ENCODE measurements around the gene XRCC4.

Gene XRCC4

DNA sequence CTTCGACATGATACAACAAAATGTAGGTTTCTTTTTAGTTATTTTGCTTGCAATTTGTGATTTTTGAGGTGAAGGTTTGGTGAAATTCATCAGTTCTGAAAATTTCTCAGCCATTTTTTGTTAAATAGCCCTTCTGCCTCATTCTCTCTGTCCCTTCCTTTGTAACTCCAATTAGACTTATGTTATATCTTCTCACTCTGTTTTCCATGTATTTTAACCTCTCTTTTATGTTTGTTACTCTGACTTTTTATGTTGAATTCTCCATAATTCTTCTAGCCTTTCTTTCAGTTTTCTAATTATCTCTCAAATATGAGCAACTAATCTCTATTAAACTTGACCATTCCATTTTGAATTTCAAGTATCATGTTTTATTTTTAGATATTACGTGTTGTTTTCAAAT lies 222.0 kb downstream of the XRCC4 start:
- Histone ChIP-seq H2AFZ (ENCODE audit: low read length, unreplicated experiment) (no peak overlapping the region), H3K36me3 (ENCODE audit: insufficient read depth, low read length) (peaks cover 7% of the 10 kb centered on the region; the same call in 1 of the 2 replicates), H3K27me3 (ENCODE audit: insufficient read depth, low read length) (no peaks in the 10 kb centered on the region), H3K4me1 (ENCODE audit: control insufficient read depth, insufficient read depth, low read length, unreplicated experiment) (no peaks in the 10 kb centered on the region), H3K27ac (ENCODE audit: low read depth, low read length) (no peak overlapping the region), H3K4me3 (ENCODE audit: low read depth, low read length) (no peak overlapping the region), H3K79me2 (ENCODE audit: control insufficient read depth, insufficient read depth, low read length, unreplicated experiment) (no peaks in the 10 kb centered on the region)

DNA sequence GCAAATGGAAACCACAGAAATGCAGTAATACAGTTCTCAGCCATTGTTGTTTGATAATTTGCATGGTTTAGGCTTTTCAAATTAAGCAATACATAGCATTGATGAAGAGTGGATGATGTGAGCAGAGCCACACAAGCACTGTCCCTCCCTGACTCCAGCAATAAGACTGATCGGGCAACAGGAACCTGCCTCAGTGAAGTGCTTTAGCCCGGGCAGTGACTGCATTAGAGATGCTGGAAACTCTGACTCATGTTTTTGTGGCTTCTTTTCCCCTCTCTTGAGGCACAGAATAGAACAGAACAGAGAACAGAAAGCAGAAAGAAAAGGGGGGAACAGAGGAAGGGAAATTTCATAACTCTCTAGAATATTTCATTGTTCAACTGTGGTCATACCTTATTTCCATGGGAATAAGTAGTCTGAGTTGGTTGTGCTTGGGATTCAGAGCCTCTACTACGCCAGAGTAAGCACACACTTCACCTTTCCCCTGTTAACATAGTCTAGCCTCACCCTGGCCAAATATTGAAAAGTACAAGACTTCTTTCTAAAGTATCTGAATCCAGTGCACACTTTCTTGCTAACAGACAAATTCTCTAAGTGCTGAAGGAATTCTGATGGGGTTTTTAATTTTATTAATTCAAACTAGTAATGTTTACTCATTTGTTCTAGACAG lies 229.4 kb downstream of the XRCC4 start:
- Histone ChIP-seq H2AFZ (ENCODE audit: low read length, unreplicated experiment) (peak overlapping the region; percentile 19), H3K79me2 (ENCODE audit: control insufficient read depth, insufficient read depth, low read length, unreplicated experiment) (no peaks in the 10 kb centered on the region), H3K27ac (ENCODE audit: low read depth, low read length) (peak overlapping the region; percentile 90), H3K27me3 (ENCODE audit: insufficient read depth, low read length) (no peaks in the 10 kb centered on the region), H3K36me3 (ENCODE audit: insufficient read depth, low read length) (no peaks in the 10 kb centered on the region), H3K4me1 (ENCODE audit: control insufficient read depth, insufficient read depth, low read length, unreplicated experiment) (peaks cover 22% of the 10 kb centered on the region), H3K4me3 (ENCODE audit: low read depth, low read length) (0 out of 2 replicates have a peak overlapping the region, but pooled peaks have one; percentile 9)

DNA sequence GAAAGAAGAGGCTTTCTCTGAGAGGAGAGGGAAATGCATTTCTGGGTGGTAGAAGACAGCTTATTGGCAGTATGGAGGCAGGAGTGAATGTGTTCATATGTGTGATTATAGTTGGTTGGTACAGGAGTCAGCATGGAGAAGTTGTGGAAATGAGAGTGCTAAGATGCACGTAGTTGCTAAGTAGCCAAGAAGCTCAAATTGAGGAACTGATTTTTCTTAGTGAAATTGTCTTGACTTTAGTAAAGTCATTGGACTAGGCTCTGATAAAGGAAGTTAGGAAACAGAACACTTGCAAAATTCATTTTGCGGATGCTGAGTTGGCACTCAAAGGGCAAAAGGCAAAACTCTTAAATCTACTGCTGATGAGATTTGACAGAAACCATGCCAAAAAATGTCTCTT lies 235.3 kb downstream of the XRCC4 start:
- H3K4me1 ChIP-seq (ENCODE audit: control insufficient read depth, insufficient read depth, low read length, unreplicated experiment), result peaks cover 11% of the 10 kb centered on the region
- no peaks in the 10 kb centered on the region for H3K36me3 ChIP-seq (ENCODE audit: insufficient read depth, low read length)
- H3K79me2 ChIP-seq (ENCODE audit: control insufficient read depth, insufficient read depth, low read length, unreplicated experiment), result no peaks in the 10 kb centered on the region
- no peaks in the 10 kb centered on the region for H3K27me3 ChIP-seq (ENCODE audit: insufficient read depth, low read length)
- no peak overlapping the region for H2AFZ ChIP-seq (ENCODE audit: low read length, unreplicated experiment)
- no peak overlapping the region for H3K4me3 ChIP-seq (ENCODE audit: low read depth, low read length)
- no peak overlapping the region for H3K27ac ChIP-seq (ENCODE audit: low read depth, low read length)

DNA sequence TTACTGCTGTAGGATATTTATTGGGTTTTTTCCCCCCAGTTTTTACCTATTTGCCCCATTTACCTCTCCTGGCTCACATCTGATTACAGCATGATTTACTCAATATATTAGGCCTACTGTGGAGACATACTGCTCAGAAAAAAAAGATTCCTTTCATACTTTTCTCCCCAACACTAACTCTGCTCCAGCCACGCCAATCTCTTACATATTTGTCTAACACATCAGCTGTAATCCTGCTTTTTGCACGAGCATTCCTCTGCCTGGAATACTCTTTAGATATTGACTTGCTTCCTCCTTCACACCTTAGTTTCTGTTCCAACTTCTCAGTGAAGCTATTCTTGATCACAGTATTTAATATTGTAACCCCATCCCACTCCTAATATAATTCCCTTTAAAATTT lies 236.1 kb downstream of the XRCC4 start:
- Histone ChIP-seq H3K27me3 (ENCODE audit: insufficient read depth, low read length) (no peaks in the 10 kb centered on the region), H3K36me3 (ENCODE audit: insufficient read depth, low read length) (no peaks in the 10 kb centered on the region), H3K4me3 (ENCODE audit: low read depth, low read length) (no peak overlapping the region), H3K4me1 (ENCODE audit: control insufficient read depth, insufficient read depth, low read length, unreplicated experiment) (peaks cover 10% of the 10 kb centered on the region), H3K27ac (ENCODE audit: low read depth, low read length) (no peak overlapping the region), H2AFZ (ENCODE audit: low read length, unreplicated experiment) (no peak overlapping the region), H3K79me2 (ENCODE audit: control insufficient read depth, insufficient read depth, low read length, unreplicated experiment) (no peaks in the 10 kb centered on the region)

DNA sequence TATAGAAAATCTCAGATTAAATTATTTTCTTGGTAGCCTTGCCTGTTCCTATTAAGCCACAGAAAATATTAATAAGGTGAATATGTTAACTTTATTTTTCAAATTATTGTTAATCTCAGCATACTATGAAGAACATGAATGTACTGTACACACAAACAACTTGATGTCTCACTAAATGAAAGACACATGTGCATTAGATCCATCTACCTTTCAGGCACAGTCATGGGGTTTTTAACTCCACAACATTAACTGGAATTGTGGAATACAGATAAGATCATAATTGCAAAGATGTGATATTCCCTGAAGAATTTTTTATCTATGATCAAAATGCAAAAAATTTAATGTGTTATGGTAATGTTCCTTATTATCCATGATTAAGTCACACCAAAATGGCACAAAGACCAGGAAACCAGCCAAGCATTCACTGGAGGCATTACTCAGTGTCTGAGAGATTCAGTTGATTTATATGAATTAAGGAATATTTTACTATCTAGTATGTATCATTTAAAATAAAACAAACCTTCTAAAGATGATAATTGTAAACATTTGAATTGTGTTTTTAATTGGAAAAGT lies 244.2 kb downstream of the XRCC4 start:
- H3K36me3 ChIP-seq (ENCODE audit: insufficient read depth, low read length), result no peaks in the 10 kb centered on the region
- no peak overlapping the region for H3K4me3 ChIP-seq (ENCODE audit: low read depth, low read length)
- H2AFZ ChIP-seq (ENCODE audit: low read length, unreplicated experiment), result no peak overlapping the region
- peaks cover 25% of the 10 kb centered on the region for H3K4me1 ChIP-seq (ENCODE audit: control insufficient read depth, insufficient read depth, low read length, unreplicated experiment)
- no peaks in the 10 kb centered on the region for H3K27me3 ChIP-seq (ENCODE audit: insufficient read depth, low read length)
- H3K79me2 ChIP-seq (ENCODE audit: control insufficient read depth, insufficient read depth, low read length, unreplicated experiment), result no peaks in the 10 kb centered on the region
- H3K27ac ChIP-seq (ENCODE audit: low read depth, low read length), result peak overlapping the region; percentile 31

DNA sequence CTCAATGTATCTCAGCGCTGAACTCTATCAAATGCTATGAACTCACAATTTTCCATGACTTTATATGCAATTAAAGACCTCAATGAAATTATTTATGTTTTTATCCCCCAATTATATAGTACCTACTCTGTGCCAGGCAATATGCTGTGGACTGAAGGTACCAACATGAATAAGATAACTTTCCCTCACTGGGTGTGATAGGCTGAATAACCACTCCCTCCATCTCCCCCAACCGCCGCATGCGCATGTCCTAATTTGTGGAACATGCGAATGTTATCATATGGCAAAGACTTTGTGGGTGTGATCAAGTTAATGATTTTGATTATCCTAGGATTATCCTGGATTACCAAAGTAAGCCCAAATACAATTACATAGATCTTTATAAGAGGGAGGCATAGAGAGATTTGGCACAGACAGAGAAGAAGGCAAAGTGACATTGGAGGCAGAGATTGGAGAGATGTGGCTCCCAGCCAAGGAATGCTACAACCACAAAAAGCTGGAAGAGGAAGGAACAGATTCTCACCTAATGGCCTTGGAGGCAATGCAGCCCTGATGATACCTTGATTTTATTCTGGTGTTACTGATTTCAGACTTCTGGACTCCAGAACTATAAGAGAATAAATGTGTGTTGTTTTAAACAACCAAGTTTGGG lies 245.1 kb downstream of the XRCC4 start:
- Histone ChIP-seq H2AFZ (ENCODE audit: low read length, unreplicated experiment) (no peak overlapping the region), H3K27me3 (ENCODE audit: insufficient read depth, low read length) (no peaks in the 10 kb centered on the region), H3K4me3 (ENCODE audit: low read depth, low read length) (no peak overlapping the region), H3K27ac (ENCODE audit: low read depth, low read length) (no peak overlapping the region), H3K36me3 (ENCODE audit: insufficient read depth, low read length) (no peaks in the 10 kb centered on the region), H3K79me2 (ENCODE audit: control insufficient read depth, insufficient read depth, low read length, unreplicated experiment) (no peaks in the 10 kb centered on the region), H3K4me1 (ENCODE audit: control insufficient read depth, insufficient read depth, low read length, unreplicated experiment) (peaks cover 25% of the 10 kb centered on the region)

DNA sequence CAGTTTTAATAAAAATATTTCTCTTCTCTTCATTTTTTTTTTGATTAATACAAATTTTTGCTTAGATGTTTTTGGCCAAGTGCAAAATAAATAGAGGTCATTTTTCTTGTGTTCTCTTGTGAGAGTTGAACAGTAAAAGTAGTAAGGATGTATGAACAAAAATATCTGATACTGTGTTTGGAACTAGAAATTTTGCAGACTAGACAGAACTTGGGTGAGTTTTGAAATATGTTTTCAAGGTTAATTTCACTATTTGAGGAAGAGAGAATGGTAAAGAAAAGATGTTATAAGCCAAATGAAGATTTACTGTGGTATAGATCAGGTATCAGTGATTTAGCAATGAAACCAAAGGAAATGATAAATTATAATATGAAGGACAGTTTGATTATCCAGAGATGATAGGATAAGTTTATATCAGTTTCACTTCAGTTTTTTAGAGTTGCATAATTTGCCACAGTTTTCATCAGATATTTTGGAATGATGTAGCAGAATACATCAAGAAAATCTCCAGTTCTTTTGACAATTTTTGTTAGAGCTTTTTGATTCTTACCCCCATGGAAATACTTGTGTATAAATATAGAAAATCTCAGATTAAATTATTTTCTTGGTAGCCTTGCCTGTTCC lies 246.3 kb downstream of the XRCC4 start:
- Histone ChIP-seq H3K27ac (ENCODE audit: low read depth, low read length) (no peak overlapping the region), H3K4me1 (ENCODE audit: control insufficient read depth, insufficient read depth, low read length, unreplicated experiment) (peaks cover 25% of the 10 kb centered on the region), H3K36me3 (ENCODE audit: insufficient read depth, low read length) (no peaks in the 10 kb centered on the region), H3K27me3 (ENCODE audit: insufficient read depth, low read length) (no peaks in the 10 kb centered on the region), H3K79me2 (ENCODE audit: control insufficient read depth, insufficient read depth, low read length, unreplicated experiment) (no peaks in the 10 kb centered on the region), H2AFZ (ENCODE audit: low read length, unreplicated experiment) (no peak overlapping the region), H3K4me3 (ENCODE audit: low read depth, low read length) (no peak overlapping the region)

GRCh38 chr5:83331842-83332241 lies 254.5 kb downstream of the XRCC4 start:
- H3K4me3 ChIP-seq (ENCODE audit: low read depth, low read length), result no peak overlapping the region
- no peaks in the 10 kb centered on the region for H3K27me3 ChIP-seq (ENCODE audit: insufficient read depth, low read length)
- no peaks in the 10 kb centered on the region for H3K4me1 ChIP-seq (ENCODE audit: control insufficient read depth, insufficient read depth, low read length, unreplicated experiment)
- H3K36me3 ChIP-seq (ENCODE audit: insufficient read depth, low read length), result no peaks in the 10 kb centered on the region
- H3K27ac ChIP-seq (ENCODE audit: low read depth, low read length), result no peak overlapping the region
- H2AFZ ChIP-seq (ENCODE audit: low read length, unreplicated experiment), result no peak overlapping the region
- H3K79me2 ChIP-seq (ENCODE audit: control insufficient read depth, insufficient read depth, low read length, unreplicated experiment), result no peaks in the 10 kb centered on the region

DNA sequence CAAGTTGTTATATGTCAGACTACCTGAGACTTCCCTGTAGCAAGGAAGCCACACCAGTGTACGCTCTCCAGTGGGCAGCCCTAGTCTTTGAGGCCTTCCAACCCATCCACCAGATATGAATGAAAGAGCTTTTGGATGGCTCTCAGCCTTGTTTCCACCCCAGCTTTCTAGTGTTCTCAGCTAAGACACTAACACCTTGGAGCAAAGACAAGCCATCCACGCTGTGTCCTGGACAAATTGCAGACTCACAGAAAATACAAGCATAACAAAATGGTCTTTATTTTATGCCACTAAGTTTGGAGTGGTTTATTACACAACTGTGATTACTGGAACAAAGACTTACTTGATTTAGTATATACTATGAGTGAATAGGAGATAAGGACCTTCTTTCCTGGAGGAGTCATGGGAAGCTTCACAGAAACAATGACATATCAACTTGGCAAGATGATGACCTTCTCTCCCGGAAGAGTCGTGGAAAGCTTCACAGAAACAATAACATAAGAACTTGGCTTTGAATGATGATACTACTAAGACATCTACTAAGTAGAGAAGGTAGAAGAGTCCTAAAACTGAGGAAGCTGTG lies 260.2 kb downstream of the XRCC4 start:
- Histone ChIP-seq H3K27me3 (ENCODE audit: insufficient read depth, low read length) (no peaks in the 10 kb centered on the region), H3K4me3 (ENCODE audit: low read depth, low read length) (no peak overlapping the region), H3K36me3 (ENCODE audit: insufficient read depth, low read length) (no peaks in the 10 kb centered on the region), H3K27ac (ENCODE audit: low read depth, low read length) (no peak overlapping the region), H2AFZ (ENCODE audit: low read length, unreplicated experiment) (no peak overlapping the region), H3K79me2 (ENCODE audit: control insufficient read depth, insufficient read depth, low read length, unreplicated experiment) (no peaks in the 10 kb centered on the region), H3K4me1 (ENCODE audit: control insufficient read depth, insufficient read depth, low read length, unreplicated experiment) (peaks cover 9% of the 10 kb centered on the region)

GRCh38 chr5:83340511-83340918 lies 263.2 kb downstream of the XRCC4 start:
- H3K27me3 ChIP-seq (ENCODE audit: insufficient read depth, low read length), result no peaks in the 10 kb centered on the region
- H2AFZ ChIP-seq (ENCODE audit: low read length, unreplicated experiment), result no peak overlapping the region
- peaks cover 9% of the 10 kb centered on the region for H3K4me1 ChIP-seq (ENCODE audit: control insufficient read depth, insufficient read depth, low read length, unreplicated experiment)
- H3K36me3 ChIP-seq (ENCODE audit: insufficient read depth, low read length), result no peaks in the 10 kb centered on the region
- H3K79me2 ChIP-seq (ENCODE audit: control insufficient read depth, insufficient read depth, low read length, unreplicated experiment), result no peaks in the 10 kb centered on the region
- no peak overlapping the region for H3K4me3 ChIP-seq (ENCODE audit: low read depth, low read length)
- peak overlapping the region; percentile 28; the same call in 1 of the 2 replicates for H3K27ac ChIP-seq (ENCODE audit: low read depth, low read length)

All from ACC112 (cell line).